GM18868 (cell line): Measurements from ENCODE around the gene ADARB2.
"Not testable (repeated sequence)": the region's sequence is repeated elsewhere in the genome, so short reads cannot be mapped to it uniquely, and the experiment has no call there.

Experiments used
- ATAC-seq: cut with Tn5 transposase; IDR thresholded peaks from one replicate; pipeline ENCODE4 v1.9.1; 2021; ENCODE audit warnings: mild to moderate bottlenecking, moderate library complexity; ENCODE audit not compliant: unreplicated experiment

ADARB2 gene

DNA sequence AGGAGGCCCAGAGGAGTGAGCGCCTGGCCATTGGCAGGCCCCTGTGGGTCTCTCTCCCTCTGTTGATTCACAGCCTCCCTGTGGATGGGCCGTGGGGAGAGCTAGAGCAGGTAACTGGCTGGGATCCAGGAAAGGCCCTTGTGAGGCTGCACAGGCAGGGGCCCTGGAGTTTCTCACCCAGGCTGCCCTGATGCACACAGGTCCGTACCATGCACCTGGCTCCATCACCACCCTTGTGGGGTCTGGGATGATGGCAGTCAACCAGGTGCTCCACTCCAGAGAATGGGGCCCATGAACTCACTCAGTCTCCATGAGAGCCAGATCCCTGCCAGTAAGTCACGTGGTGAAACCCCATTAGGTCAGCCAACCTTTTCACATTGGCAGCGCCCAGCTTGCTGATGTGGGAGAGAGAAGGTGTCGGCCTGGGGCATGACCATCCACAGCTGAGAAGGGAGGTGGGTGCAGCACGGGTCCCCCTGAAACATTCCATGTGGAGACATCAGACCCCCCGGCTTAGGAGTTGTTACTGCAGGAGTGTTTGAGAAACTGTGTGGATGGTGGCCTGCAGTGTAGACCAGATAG, 320.8 kb downstream of the ADARB2 start:
- ATAC-seq = no peak

DNA sequence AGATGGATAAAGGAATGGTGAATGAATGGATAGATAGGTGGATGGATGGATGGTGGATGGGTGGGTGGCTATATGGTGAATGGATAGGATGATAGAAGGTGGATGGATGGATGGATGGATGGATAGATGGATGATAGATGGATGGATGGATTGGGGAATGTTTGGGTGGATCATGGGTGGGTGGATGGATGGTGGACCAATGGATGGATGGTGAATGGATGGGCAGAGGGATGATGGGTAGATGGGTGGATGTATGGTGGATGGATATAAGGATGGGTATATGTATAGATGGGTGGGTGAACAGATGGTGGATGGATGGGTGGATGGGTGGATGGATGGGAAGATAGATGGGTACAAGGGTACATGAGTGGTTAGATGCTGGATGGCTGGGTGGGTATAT, 322.4 kb downstream of the ADARB2 start:
- ATAC-seq = no peak

DNA sequence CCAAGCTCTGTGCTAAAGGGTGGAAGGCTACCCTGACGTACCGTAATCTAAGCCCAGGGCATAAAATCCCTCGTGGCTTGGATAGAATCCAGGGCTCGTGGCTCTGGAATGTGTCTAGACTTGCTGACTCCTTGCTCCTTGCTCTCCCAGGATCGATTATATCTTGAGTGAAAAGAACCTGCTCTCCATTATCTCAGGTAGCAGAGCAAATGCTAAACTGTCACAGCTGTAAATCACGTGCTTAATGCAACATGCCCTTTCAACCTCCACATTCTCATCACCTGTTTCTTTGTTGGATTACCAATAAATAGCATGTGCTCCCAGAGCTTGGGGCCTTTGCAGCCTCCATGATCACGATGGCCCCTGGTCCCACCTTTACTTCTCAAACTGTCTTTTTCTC, 323.0 kb downstream of the ADARB2 start:
- not testable (repeated sequence) for ATAC-seq

DNA sequence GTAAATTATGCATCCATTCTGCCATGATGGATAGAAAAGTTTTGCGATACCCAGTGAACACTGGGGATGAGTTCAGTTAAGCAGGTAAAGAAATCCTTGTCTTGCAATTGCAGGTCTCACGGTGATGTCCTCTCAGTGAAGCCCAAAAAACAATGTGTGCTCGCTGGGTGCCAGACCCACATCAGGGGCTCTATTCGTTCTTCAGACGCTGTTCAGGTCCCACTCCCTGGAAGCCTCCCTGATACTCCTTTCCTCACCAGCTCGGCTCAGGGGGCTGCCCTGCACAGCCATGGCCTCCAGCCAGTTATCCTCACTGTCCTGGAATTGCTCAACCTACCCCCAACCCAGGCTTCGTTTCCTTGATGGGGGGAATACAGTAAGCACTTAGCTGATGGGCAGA, 323.5 kb downstream of the ADARB2 start:
- no peak for ATAC-seq

DNA sequence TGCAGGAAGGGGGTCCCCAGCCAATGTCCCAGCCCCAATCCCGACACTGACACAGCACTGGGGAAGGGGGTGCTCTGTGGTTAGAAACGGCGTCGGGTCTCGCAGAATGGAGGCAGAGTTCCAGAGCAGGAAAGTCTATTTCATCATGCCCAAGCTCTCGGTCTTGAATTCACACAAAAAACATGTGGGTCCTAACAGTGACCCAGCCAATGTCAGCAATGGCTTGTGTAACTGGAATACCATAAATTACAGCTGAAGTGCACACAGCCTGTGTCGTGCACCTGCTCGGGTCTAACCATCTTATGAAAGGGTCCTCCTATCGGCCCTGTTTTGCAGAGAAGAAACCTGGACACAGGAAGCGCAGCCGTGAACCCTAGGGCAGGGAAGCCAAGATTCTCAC, 324.1 kb downstream of the ADARB2 start:
- no peak for ATAC-seq

DNA sequence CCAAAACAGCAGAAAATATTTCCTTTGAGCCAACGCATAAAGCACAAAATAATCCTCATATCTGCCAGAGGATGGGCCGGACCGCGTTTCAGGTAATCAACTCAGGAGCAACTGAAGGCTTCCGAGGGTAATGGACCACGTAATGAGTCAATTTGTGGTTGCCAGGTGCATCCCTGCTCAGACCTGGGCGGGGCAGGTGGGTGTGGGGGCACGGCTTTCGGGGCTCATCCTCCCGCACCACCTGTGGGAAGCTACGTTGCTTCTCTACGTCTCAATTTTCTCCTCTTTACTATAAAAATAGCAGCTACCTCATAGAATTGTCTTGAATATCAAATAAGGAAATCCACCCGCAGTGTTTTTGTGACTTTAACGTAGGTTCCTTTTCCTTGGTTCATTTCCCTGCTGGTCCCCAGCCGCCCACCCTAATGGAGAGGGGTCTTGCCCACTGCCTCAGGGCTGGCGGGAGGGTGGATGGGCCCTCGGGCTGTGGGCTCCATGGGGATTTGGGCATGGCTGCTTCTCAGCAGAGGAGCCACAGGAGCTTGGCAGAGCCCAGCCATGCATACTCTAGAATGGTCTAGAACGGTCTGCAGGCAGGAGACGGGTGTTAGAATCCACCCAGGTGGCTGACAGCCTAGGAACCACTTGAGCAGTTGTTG, 324.7 kb downstream of the ADARB2 start:
- ATAC-seq = no peak

DNA sequence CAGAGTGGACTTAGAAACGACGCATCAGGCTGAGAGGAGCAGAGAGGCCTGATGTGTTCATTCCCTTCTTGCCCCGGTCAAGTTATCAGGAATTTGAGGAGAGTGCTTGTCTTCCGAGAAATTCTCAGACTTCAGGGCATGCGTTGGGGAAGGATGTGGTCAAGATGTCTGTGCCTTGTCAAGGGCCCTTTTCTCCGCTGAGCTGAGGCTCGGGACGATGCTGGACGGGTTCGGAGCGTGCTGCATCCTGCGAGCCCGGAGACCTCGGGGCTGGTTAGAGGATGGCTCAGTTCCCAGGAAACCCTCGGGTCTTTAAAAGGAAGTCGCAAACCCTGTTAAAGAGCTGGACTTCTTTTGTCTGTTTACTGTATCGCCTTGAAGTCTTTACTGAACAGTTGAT, 325.4 kb downstream of the ADARB2 start:
- ATAC-seq = no peak

DNA sequence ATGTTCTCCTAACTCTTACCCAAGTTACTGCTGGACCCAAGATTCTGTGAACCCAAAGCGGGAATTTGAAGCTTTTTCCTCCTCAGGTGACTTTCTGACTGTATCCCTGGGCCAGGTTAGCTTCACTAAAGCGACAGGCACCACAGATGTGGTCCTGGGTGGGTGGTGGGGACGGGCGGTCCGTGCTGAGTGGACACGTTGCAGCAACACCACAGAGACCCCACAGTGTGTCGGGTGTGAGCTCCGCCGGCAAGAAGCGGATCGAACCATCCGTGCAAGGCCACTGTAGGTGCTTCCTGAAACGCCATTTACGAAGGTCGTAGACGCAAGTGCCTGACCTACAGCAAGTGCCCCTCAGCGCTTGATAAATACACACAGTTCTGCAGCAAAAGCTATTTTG, 325.9 kb downstream of the ADARB2 start:
- no peak for ATAC-seq

DNA sequence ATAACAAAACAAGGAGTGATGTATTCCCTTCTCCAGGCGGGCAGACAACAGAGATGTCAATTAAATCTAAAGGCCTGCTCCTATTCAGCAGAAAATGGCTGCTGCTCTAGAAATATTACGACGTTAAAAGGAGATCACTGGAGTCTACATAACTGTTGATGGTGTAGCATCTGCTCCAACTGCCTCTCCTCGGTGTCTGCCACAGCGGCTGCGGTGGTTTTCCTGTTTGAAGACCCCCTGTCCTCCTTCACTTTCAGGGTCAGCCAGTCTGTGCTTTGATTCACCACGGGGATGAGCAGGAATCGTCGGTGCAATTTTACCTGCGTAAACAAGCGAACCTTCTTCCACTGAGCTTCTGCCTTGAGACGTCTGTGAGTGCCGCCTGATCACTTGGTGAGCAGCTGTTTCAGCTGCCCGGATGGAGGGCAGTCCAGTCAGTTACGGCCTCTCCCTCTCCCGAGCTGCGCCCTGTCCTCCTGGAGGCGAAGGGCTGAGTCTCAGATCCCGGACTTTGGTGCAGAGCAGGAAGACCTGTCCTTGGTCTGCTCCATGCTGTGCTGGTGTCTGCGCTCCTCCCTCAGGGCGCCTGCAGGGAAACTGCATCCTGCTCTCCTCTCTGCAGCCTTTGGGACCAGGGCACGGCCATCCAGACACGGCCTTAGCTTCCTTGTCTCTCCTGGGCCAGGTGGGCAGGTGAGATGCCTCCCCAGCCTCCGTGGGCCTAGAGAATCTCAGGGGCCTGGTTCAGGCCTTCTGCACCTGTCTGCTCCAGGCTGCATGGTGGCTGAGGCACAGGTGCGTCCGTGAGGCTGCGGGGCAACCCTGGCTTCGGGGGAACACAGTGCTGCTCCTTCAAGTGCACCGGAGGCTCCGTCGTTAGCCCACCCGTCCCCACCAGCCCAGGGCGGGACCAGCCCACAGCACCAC, 326.6 kb downstream of the ADARB2 start:
- no peak for ATAC-seq

DNA sequence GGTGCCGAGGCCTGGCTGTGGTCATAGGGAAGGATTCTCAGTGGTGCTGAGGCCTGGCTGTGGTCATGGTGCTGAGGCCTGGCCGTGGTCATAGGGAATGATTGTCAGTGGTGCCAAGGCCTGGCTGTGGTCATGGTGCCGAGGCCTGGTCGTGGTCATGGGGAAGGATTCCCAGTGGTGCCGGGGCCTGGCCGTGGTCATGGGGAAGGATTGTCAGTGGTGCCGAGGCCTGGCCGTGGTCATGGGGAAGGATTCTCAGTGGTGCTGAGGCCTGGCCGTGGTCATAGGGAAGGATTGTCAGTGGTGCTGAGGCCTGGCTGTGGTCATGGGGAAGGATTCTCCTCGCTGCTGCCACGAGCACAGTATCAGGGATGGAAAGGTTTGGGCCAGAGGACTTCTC, 327.3 kb downstream of the ADARB2 start:
- ATAC-seq = no peak

DNA sequence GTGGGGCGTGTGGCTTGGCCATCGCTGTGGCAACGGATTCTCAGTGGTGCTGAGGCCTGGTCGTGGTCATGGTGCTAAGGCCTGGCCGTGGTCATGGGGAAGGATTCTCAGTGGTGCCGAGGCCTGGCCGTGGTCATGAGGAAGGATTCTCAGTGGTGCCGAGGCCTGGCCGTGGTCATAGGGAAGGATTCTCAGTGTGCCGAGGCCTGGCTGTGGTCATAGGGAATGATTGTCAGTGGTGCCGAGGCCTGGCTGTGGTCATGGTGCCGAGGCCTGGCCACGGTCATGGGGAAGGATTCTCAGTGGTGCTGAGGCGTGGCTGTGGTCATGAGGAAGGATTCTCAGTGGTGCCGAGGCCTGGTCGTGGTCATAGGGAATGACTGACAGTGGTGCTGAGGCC, 327.9 kb downstream of the ADARB2 start:
- no peak for ATAC-seq

DNA sequence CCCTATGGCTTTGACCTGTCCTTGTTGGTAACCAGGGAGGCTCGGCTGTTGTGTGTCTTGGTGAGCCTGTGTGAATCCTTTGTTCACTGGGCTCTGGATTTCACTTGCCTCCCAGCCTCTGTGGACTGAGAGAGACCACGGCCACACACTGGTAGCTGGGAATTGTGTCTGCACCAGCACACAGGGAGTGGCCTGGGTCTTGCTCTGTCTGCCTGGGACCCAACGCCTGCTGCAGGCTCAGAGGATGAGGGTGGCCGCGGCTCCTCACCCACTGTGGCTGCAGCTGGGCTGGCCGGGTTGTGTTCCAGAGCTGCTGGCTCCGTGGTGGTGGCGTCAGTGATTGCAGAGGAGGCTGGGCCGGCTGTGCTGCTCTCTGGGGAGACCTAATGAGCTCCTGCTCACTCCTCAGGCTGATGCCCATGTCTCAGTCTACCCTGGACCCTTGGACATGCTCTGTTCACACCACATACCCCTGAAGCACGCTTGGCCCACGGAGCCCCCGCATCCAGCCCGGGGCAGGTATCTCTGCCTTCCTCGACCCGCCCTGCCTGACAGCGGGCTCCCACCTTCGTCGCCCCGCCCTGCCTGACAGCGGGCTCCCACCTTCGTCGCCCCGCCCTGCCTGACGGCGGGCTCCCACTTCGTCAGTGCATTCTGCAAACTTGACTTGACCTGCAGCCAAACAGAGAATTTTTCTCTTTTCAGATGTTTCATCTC, 328.5 kb downstream of the ADARB2 start:
- ATAC-seq = no peak

DNA sequence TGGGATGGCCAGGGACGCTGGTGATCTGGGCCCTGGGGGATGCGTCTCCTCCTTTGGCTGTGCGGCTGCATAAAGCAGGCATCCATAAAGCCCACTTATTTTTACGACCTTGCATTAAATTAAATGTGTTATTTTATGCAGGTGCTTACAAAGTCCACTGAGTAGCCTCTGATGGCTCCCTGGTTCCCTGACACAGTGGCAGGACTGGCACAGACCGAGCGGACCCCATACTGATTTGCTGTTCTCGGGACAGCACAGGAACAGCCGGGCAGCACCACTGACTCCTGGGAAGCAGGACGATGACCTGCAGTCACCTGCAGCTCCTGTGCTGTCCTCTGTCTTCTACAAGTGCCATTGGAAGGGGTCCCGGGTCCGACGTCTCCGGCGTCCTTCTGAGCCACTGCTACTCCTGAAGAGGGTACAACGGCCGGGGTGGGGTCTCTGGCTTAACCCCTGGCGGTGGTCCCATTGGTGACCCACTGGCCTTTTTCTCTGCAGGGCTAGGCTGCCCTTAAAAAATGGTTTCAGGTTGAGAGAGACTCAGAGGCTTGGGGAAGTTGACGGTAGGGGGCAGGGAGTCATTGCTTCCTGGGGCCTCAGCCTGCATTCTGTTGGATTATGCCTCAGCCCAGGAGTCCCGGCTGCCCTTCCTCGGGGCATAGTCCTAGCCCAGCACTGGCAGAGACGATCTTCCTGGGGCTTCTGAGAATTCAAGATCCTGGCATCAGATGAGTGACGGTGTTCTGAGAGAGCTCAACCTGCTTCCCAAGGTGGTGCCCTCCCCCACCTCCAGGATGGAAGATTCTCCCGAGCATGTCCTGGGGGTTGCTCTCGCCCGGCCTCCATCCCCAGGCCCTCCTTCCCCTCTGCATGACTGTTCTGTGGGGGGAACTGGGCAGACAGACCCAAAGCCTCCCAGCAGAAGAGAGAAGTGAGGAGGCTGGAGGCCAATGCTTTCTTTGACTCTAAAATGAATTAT, 330.1 kb downstream of the ADARB2 start:
- ATAC-seq = no peak

DNA sequence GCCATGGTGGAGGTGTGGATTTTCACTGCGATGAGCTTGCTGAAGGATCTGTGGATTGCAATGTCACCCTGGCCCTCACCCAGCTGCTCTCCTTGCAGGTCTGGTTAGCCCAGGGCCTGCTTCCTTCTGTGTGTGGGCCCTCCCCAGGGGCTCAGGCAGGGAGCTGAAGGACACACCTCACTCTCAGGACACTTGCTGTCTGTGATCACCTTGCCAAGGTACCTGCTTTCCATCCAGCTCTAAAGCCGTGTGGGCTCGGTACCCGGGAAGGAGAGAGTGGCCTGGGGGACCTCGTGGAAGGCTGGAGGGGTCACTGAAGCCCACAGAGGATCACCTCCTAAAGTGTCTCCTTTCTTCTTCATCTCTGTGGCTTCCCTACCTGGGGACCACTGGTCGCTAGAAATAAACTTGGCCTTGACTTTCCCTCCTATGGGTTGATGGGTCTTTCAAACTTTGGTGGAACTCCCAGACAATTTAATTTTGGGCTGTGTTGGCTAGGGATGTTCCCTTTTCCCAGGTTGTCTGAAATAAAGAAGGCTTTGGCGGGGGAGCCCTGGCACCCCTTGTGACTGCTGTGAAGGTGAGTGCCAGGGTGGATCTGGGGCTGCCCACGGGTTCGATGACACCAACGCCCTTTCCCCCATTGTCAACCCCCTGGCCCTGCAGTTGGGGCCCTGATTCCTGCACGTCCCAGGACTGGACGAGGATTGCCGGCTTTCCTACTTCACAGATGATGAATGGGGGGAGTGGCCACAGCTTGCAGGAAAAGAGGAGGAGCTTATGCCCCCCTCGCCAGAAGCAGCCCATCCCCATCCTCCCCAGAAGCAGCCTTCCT, 331.0 kb downstream of the ADARB2 start:
- ATAC-seq = no peak

DNA sequence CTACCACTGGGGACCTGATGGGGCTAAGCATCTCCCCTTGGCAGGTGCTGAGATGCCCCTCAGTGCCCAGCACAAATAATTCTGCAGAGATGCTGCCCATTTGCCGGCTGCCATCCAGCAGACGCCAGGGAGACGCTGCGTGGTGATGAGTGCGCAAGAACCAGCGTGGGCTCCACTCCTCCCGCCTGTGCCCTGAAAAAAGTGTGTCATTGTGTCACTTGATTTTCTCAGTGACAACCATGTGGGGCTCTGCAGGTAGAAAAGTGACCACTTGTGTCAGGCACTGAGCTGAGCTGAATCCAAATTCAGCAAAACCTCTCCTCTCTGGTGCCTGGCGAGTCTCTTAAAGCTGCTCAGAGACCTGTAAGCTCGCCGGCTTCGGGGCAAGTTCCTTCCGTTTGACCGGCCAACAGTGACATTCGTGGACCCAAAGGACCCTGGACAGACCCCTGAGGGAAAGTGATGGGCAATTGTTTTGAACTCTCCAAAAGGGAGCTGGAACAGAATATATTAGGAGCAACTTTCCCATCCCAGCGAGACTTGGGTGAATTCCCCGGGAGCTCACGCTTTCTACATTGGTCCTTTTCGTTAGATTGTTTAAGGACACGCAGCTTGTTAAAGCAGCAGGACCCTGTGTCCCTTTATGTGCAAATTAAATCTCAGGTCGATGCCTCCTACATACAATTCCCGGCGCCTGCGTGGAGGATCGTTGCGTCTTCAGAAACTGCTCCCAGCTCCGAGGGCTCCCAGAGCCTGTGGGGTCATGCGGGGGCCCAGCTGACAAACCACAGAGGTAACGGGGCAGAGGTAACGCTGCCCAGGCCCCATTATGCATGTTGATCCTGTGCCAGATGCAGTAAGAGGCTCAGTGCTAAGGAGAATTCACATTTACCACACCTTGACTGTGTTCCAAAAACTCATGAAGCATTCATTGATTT, 332.7 kb downstream of the ADARB2 start:
- no peak for ATAC-seq

DNA sequence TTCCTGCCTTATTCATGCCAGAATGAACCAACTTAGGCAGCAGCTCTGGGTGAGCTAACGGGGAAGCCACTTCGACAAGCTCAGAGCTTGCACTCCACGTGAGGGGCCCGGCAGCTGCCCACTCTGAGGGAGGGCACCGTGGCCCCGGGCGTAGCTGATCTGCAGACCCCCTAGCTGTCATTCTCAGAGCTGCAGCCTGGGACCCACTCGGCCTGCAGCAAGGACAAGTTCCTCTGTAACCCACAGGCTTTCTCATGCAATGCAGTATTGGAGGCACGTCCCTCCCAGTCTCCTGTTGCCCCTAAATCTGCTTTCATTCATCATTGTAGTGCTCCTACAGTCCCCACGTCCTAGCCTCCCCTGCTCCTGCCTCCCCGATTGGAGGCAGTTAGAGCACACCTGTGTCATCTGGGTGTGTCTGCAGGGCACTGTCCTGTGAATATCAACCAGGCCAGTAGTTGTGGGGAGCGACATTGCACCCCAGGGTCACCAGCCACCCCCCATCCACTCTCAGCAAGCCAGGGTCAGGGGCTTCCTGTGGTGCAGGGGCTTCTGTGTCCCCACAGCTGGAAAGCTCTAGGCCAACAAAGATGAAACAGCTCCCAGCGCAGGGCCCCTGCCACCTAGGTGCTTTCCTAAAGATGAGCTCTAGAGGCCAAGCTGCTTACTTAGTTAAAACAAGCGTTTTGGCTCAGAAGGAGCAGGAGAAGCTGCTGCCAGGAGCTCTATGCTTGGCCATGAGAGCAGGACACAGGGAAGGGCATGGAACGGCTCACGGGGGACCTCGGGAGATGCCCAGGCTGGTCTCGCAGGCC, 333.6 kb downstream of the ADARB2 start:
- no peak for ATAC-seq

DNA sequence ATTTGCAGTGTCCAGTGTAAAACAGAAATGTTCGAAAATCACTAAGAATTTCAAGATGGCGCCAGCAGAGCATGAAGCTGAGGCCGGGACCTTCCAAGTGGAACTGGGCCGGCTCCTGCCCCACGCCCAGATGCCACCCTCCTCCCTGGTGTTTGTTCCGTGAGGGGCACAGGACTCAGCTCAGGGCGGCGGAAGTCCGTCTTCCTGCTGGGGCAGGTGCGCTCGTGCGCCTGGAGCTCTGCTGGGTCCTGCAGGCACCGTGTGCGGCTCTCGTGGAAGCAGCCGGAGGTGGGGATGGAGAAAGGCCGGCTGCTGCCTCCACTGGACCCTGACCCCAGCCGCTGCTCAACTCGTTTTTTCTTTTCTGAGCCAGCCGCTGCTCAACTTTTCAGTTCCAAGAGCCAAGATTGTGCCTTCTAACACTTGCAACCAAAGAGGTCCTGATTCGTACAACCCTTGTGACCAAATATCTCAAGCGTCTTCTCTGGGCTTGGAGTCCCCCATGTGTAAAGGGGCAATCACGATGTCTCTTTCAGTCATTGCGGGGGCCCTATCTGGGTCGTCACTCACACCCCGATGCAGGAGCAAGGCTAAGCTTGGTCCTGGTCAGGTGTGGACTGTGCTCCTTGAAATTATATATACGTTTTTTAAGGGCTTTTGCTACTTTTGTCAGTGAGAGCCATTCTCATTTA, 334.4 kb downstream of the ADARB2 start:
- ATAC-seq = no peak
